Ishikawa (cell line): ENCODE results near the gene IRX2.

ENCODE experiments used
- CEBPB ChIP-seq: IDR thresholded peaks from 2 replicates; pipeline ENCODE4 v1.6.1; 2012
- EGR1 ChIP-seq: IDR thresholded peaks from 2 replicates; pipeline ENCODE4 v1.6.1; 2012
- RAD21 ChIP-seq: IDR thresholded peaks from 2 replicates; pipeline ENCODE4 v1.6.1; 2012; ENCODE audit warnings: low read depth
- TAF1 ChIP-seq: IDR thresholded peaks from 2 replicates; pipeline ENCODE4 v1.6.1; 2012; ENCODE audit warnings: low read depth, mild to moderate bottlenecking
- YY1 ChIP-seq: IDR thresholded peaks from 2 replicates; pipeline ENCODE4 v1.6.1; 2012; ENCODE audit warnings: low read depth
- TF ChIP-seq, protein P1 (sequence below): IDR thresholded peaks from 2 replicates; pipeline ENCODE4 v1.6.1; 2012

DNA sequence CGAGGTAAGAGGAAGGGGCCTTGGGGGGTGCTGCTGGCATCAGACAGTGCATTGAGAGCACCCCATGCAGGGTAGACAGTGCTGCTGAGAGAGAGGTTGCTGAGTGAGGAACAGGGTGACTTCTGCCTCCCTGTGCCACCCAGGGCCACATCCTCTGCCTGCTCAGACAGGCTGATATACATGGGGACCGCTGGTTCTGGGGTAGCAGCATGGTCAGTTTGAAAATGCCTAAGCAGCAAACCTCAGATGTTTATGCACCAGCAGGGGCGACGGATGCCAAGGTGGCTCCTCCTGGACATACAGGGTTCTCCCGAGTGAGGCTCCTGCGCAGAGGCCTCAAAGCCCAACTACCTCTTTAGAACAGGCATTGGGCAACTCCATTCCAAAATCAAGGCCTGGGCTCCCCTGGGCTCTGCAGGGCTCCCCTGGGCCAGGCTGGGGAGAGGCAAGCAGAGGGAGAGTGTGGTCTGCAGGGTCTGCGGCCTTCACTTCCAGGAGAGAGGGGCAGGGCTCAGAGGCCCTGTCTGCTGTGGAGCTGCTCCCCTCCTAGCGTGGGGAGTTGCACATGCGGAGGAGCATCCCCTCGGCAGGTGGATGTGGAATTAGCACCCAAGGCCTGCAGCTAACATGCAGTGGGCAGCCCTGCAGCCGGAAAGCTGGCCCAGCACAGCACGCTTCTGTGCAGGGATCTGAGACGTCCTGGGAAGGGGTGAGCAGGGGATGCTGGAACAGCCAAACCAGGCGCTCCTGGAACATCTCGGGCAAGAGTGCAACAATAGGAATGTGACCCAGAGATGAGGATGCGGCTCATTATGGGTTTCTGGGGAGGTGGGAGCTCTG, 46.5 kb downstream of the IRX2 start:
- no peak for TF ChIP-seq YY1
- TF ChIP-seq RAD21, result no peak
- TF ChIP-seq EGR1, result no peak
- TF ChIP-seq TAF1, result no peak
- TF ChIP-seq, protein P1, sequence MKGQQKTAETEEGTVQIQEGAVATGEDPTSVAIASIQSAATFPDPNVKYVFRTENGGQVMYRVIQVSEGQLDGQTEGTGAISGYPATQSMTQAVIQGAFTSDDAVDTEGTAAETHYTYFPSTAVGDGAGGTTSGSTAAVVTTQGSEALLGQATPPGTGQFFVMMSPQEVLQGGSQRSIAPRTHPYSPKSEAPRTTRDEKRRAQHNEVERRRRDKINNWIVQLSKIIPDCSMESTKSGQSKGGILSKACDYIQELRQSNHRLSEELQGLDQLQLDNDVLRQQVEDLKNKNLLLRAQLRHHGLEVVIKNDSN, result no peak
- TF ChIP-seq CEBPB, result no peak
